Activated CD8-positive, alpha-beta T cell treated with anti-CD3 and anti-CD28 coated beads, Interleukin-2, amount 10 ng/mL, durations not matched to agents 7 days and 5 days (primary cell): Measurements from ENCODE around the gene TRAF3IP3. TPM values are rescaled to one million over a fixed set of nuclear protein-coding genes. Genes with fewer than 3 reads are reported as not detected.

ENCODE experiments used
- ATAC-seq: fragments of 150-1000 bp; cut with Tn5 transposase; one replicate; pipeline ENCODE4 v1.10.0; 2021; ENCODE audit warnings: moderate library complexity
- CTCF ChIA-PET: fragments of 350-600 bp; sonication (Branson Sonifier 250); formaldehyde crosslinking; loops from one replicate; lab custom pipeline; 2021; ENCODE audit warnings: antibody characterized with exemption; lab: Charles Lee
- POLR2A ChIA-PET: fragments of 350-600 bp; sonication (Branson Sonifier 250); formaldehyde crosslinking; loops from one replicate; lab custom pipeline; 2021; ENCODE audit warnings: antibody characterized with exemption; lab: Charles Lee
- DNase-seq: peaks from one replicate; pipeline ENCODE4 v3.0.0-alpha.2; 2020
- H3K27ac Mint-ChIP-seq: one replicate; pipeline ENCODE4 v1.8.0; 2021; ENCODE audit warnings: mild to moderate bottlenecking, mixed read lengths
- H3K27me3 Mint-ChIP-seq: one replicate; pipeline ENCODE4 v1.8.0; 2021; ENCODE audit warnings: low read depth, mixed read lengths
- H3K36me3 Mint-ChIP-seq: one replicate; pipeline ENCODE4 v1.8.0; 2021; ENCODE audit warnings: low read depth, mixed read lengths
- H3K4me1 Mint-ChIP-seq: one replicate; pipeline ENCODE4 v1.8.0; 2021; ENCODE audit warnings: low read depth, mixed read lengths
- H3K4me3 Mint-ChIP-seq: one replicate; pipeline ENCODE4 v1.8.0; 2021; ENCODE audit warnings: mild to moderate bottlenecking, mixed read lengths
- H3K9me3 Mint-ChIP-seq: one replicate; pipeline ENCODE4 v1.8.0; 2022; ENCODE audit warnings: mixed read lengths; ENCODE audit not compliant: insufficient read depth
- total RNA-seq, 2 experiments: library from RNA; stranded (reverse); gene quantifications; one replicate each; pipeline ENCODE4 v1.2.3, GENCODE V29; 2021

The TRAF3IP3 gene
- total RNA-seq, 2 experiments from 2014 or later = 319 to 322 TPM

- POLR2A ChIA-PET = interaction anchor here (1.0 to 9.7 kb wide), 5 partner anchors 15 to 32 kb away, joined by 3 to 241 read pairs (median 7); partner anchors contain the start of gene C1orf74
These were observed 4.1 kb upstream of the TRAF3IP3 start for GRCh38 chr1:209751627-209752231.

GRCh38 chr1:209752890-209753289 lies 3.0 kb upstream of the TRAF3IP3 start:
- peak overlapping the region; percentile 70 for H3K4me3 Mint-ChIP-seq
- H3K4me1 Mint-ChIP-seq = peaks cover 70% of the 10 kb centered on the region
- ChIA-PET POLR2A (interaction anchor here (0.5 to 9.7 kb wide), 4 partner anchors 14 to 31 kb away, joined by 3 to 241 read pairs (median 8); partner anchors contain the start of gene C1orf74), CTCF (interaction anchor here (0.8 to 13.6 kb wide), 3 partner anchors 10 to 75 kb away, joined by 3 to 336 read pairs (median 7); partner anchors contain the start of genes TRAF3IP3 and UTP25)
- H3K27ac Mint-ChIP-seq = peak overlapping the region; percentile 96
- ATAC-seq (no peak), DNase-seq (no peak)
- no peaks in the 10 kb centered on the region for H3K9me3 Mint-ChIP-seq
- H3K27me3 Mint-ChIP-seq = no peaks in the 10 kb centered on the region
- H3K36me3 Mint-ChIP-seq = peaks cover 20% of the 10 kb centered on the region

More at GRCh38 chr1:209751627-209752231, 4.1 kb upstream of the TRAF3IP3 start:
- DNase-seq = peak; percentile 58
- CTCF ChIA-PET = interaction anchor here (1.5 to 13.6 kb wide), 3 partner anchors 11 to 72 kb away, joined by 4 to 336 read pairs (median 7); partner anchors contain the start of gene TRAF3IP3
- Mint-ChIP-seq H3K27ac (peak overlapping the region; percentile 96), H3K4me3 (peak overlapping the region; percentile 70), H3K36me3 (peaks cover 9% of the 10 kb centered on the region), H3K9me3 (no peaks in the 10 kb centered on the region), H3K4me1 (peaks cover 80% of the 10 kb centered on the region), H3K27me3 (no peaks in the 10 kb centered on the region)
- ATAC-seq = peak; percentile 38

DNA sequence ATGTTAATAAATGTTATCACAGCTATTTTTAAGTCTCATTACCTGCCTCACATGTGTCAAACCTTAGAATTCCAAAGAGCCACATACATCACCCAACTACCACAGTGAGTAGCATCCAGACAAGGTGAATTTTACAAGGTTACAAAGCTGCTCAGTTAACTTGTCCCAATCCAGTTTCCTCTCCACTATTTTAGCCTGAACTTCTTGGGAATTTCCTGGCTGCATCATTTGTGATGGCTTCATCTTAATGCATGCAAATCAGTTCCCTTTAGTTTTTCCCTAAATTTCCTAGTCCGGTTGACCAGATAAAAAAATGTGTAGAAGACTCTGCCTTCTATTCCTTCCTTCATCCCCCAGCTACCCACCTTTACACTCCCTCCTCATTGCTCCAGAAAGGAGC lies 597 bp upstream of the TRAF3IP3 start:
- ChIA-PET CTCF (interaction anchor here (1.0 to 15.3 kb wide), 10 partner anchors 1 to 154 kb away, joined by 3 to 336 read pairs (median 5); partner anchors contain the start of genes C1orf74 and TRAF3IP3), POLR2A (interaction anchor here (0.7 to 9.7 kb wide), 5 partner anchors 11 to 82 kb away, joined by 3 to 241 read pairs (median 5); no protein-coding TSS in a partner anchor)
- H3K27me3 Mint-ChIP-seq = no peaks in the 10 kb centered on the region
- peaks cover 74% of the 10 kb centered on the region for H3K4me1 Mint-ChIP-seq
- peaks cover 44% of the 10 kb centered on the region for H3K36me3 Mint-ChIP-seq
- ATAC-seq = no peak
- peak overlapping the region; percentile 93 for H3K4me3 Mint-ChIP-seq
- DNase-seq = no peak
- no peaks in the 10 kb centered on the region for H3K9me3 Mint-ChIP-seq
- peak overlapping the region; percentile 97 for H3K27ac Mint-ChIP-seq

GRCh38 chr1:209756615-209757445 lies 977 bp downstream of the TRAF3IP3 start:
- H3K4me3 Mint-ChIP-seq = peak overlapping the region; percentile 93
- no peaks in the 10 kb centered on the region for H3K27me3 Mint-ChIP-seq
- H3K36me3 Mint-ChIP-seq = peaks cover 60% of the 10 kb centered on the region
- H3K4me1 Mint-ChIP-seq = peaks cover 73% of the 10 kb centered on the region
- peak; percentile 57 for ATAC-seq
- CTCF ChIA-PET = interaction anchor here (1.2 to 15.3 kb wide), 9 partner anchors 3 to 190 kb away, joined by 3 to 336 read pairs (median 5); partner anchors contain the start of genes C1orf74 and TRAF3IP3
- peak; percentile 57 for DNase-seq
- POLR2A ChIA-PET = interaction anchor here (0.7 to 9.7 kb wide), 5 partner anchors 10 to 26 kb away, joined by 3 to 241 read pairs (median 6); no protein-coding TSS in a partner anchor
- H3K27ac Mint-ChIP-seq = peak overlapping the region; percentile 97
- H3K9me3 Mint-ChIP-seq = no peaks in the 10 kb centered on the region

- DNase-seq (no peak), ATAC-seq (no peak)
- ChIA-PET CTCF (interaction anchor here (1.2 to 15.3 kb wide), 3 partner anchors 4 to 72 kb away, joined by 3 to 336 read pairs (median 336); partner anchors contain the start of gene TRAF3IP3), POLR2A (interaction anchor here (3.3 to 9.7 kb wide), 2 partner anchors 8 to 17 kb away, joined by 25 to 241 read pairs; no protein-coding TSS in a partner anchor)
- peaks cover 75% of the 10 kb centered on the region for H3K36me3 Mint-ChIP-seq
- peak overlapping the region; percentile 93 for H3K4me3 Mint-ChIP-seq
- peak overlapping the region; percentile 81 for H3K27ac Mint-ChIP-seq
- H3K9me3 Mint-ChIP-seq = no peaks in the 10 kb centered on the region
- no peaks in the 10 kb centered on the region for H3K27me3 Mint-ChIP-seq
- peaks cover 73% of the 10 kb centered on the region for H3K4me1 Mint-ChIP-seq
These were observed 2.5 kb downstream of the TRAF3IP3 start for GRCh38 chr1:209758400-209758799.

GRCh38 chr1:209759829-209760359 lies 4.0 kb downstream of the TRAF3IP3 start:
- H3K27me3 Mint-ChIP-seq = no peaks in the 10 kb centered on the region
- peak overlapping the region; percentile 93 for H3K4me3 Mint-ChIP-seq
- DNase-seq (no peak), ATAC-seq (no peak)
- peaks cover 72% of the 10 kb centered on the region for H3K4me1 Mint-ChIP-seq
- ChIA-PET POLR2A (interaction anchor here (1.1 to 9.7 kb wide), 3 partner anchors 7 to 14 kb away, joined by 3 to 241 read pairs (median 3); no protein-coding TSS in a partner anchor), CTCF (interaction anchor here (1.0 to 15.3 kb wide), 3 partner anchors 3 to 64 kb away, joined by 4 to 336 read pairs (median 336); partner anchors contain the start of gene TRAF3IP3)
- peaks cover 88% of the 10 kb centered on the region for H3K36me3 Mint-ChIP-seq
- peak overlapping the region; percentile 57 for H3K27ac Mint-ChIP-seq
- no peaks in the 10 kb centered on the region for H3K9me3 Mint-ChIP-seq

DNA sequence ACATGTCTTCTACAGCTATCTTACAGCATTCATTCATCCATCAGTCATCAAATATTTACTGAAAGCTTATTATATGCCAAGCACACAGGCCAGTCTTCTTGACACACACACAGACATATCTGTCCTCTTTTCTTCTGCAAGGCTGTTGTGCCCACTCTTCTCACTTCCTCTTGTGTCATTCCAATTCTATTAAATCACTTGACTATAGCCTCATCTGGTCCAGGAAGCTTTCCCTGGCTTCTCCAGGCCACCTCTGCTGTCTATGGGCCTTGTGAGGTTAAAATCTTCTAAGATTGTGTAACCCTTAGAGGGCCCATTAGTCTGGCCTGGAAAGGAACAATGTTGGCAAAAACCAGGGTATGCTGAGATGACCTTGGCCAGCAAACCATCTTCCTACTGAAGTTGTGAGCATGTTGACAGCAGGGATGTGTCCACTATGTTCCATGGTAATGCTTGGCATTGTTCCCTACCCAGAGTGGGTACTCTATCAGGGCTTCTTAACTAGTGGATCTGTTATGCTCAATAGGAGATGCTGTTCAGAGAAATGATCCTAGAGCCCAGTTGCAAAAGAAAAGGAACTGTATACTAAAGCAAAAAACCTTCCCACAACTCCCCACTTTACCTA lies 5.3 kb downstream of the TRAF3IP3 start:
- ChIA-PET POLR2A (interaction anchor here (1.1 kb wide), 2 partner anchors 8 to 13 kb away, joined by 3 to 4 read pairs; no protein-coding TSS in a partner anchor), CTCF (interaction anchor here (13.6 to 15.3 kb wide), 2 partner anchors 2 to 7 kb away, joined by 336 read pairs; partner anchors contain the start of gene TRAF3IP3)
- Mint-ChIP-seq H3K4me3 (peak overlapping the region; percentile 59), H3K9me3 (no peaks in the 10 kb centered on the region), H3K36me3 (peaks cover 97% of the 10 kb centered on the region), H3K4me1 (peaks cover 73% of the 10 kb centered on the region), H3K27ac (peak overlapping the region; percentile 77), H3K27me3 (no peaks in the 10 kb centered on the region)
- ATAC-seq (no peak), DNase-seq (no peak)

GRCh38 chr1:209766051-209766450 lies 10.2 kb downstream of the TRAF3IP3 start:
- Mint-ChIP-seq H3K36me3 (peaks cover 59% of the 10 kb centered on the region), H3K27ac (peak overlapping the region; percentile 85), H3K27me3 (no peaks in the 10 kb centered on the region), H3K9me3 (no peaks in the 10 kb centered on the region), H3K4me1 (peaks cover 68% of the 10 kb centered on the region), H3K4me3 (no peak overlapping the region)
- POLR2A ChIA-PET = interaction anchor here (1.3 to 7.8 kb wide), 4 partner anchors 9 to 42 kb away, joined by 3 to 241 read pairs (median 22); partner anchors contain the start of gene TRAF3IP3
- CTCF ChIA-PET = interaction anchor here (1.0 to 15.3 kb wide), 4 partner anchors 12 to 74 kb away, joined by 3 to 336 read pairs (median 4); partner anchors contain the start of gene TRAF3IP3
- DNase-seq = no peak
- ATAC-seq = no peak

DNA sequence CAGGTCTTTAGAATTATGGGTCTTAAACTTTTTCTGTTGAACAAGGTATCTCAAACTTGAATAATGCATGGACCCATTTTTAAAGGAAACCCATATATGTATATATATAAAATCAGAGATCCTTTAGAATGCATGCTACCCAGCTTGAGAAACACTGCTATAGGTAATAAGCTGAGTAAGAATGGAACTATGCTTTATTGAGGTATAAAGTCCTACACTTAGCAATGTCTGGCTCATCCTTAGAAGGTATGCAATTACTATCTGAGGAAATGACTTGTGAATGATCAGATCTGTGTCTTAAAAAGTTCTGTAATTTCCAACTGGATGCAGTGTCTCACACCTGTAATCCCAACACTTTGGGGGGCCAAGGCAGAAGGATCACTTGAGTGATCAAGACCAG lies 11.2 kb downstream of the TRAF3IP3 start:
- peak overlapping the region; percentile 85 for H3K27ac Mint-ChIP-seq
- ChIA-PET CTCF (interaction anchor here (0.8 to 15.3 kb wide), 3 partner anchors 13 to 57 kb away, joined by 3 to 336 read pairs (median 8); partner anchors contain the start of genes C1orf74 and TRAF3IP3), POLR2A (interaction anchor here (1.3 to 7.8 kb wide), 6 partner anchors 8 to 43 kb away, joined by 3 to 241 read pairs (median 33); partner anchors contain the start of genes C1orf74 and TRAF3IP3)
- no peaks in the 10 kb centered on the region for H3K9me3 Mint-ChIP-seq
- peaks cover 48% of the 10 kb centered on the region for H3K36me3 Mint-ChIP-seq
- H3K4me3 Mint-ChIP-seq = no peak overlapping the region
- peaks cover 58% of the 10 kb centered on the region for H3K4me1 Mint-ChIP-seq
- no peak for ATAC-seq
- DNase-seq = no peak
- no peaks in the 10 kb centered on the region for H3K27me3 Mint-ChIP-seq

GRCh38 chr1:209767706-209768105 lies 11.9 kb downstream of the TRAF3IP3 start:
- Mint-ChIP-seq H3K9me3 (no peaks in the 10 kb centered on the region), H3K4me1 (peaks cover 51% of the 10 kb centered on the region), H3K27me3 (no peaks in the 10 kb centered on the region), H3K4me3 (no peak overlapping the region), H3K36me3 (peaks cover 42% of the 10 kb centered on the region), H3K27ac (no peak overlapping the region)
- DNase-seq (no peak), ATAC-seq (no peak)
- CTCF ChIA-PET = interaction anchor here (0.8 to 15.3 kb wide), 11 partner anchors 12 to 202 kb away, joined by 3 to 336 read pairs (median 4); partner anchors contain the start of genes C1orf74, IRF6, TRAF3IP3 and UTP25
- POLR2A ChIA-PET = interaction anchor here (0.5 to 7.8 kb wide), 6 partner anchors 11 to 1709 kb away, joined by 3 to 241 read pairs (median 33); partner anchors contain the start of genes C1orf74 and TRAF3IP3
